ENCODE results near the gene CELF2. TPM values are rescaled to one million over a fixed set of nuclear protein-coding genes. Genes with fewer than 3 reads are reported as not detected.

Gene CELF2
- total RNA-seq, 1 donor from 2014 or later, result 54.3 TPM

- no peak for DNase-seq (ENCODE audit: extremely low spot score in 2 of 2)
- peaks cover 0 to 10% of the 10 kb centered on the region in 2 donors for H3K36me3 ChIP-seq
- intact Hi-C loops (cut with DNase I), result no loop called here
- no peaks in the 10 kb centered on the region for H3K27me3 ChIP-seq
- no peaks in the 10 kb centered on the region for H3K4me1 ChIP-seq
- H3K27ac ChIP-seq, result no peak overlapping the region
- no peak for TF ChIP-seq POLR2A (IDR thresholded peaks at IDR 0.05)
- no peak for TF ChIP-seq POLR2AphosphoS5 (IDR thresholded peaks at IDR 0.05; ENCODE audit: insufficient read depth in 1 of 2, low read depth in 1 of 2)
- TF ChIP-seq CTCF (IDR thresholded peaks at IDR 0.05), result no peak
- H3K9me3 ChIP-seq, result no peaks in the 10 kb centered on the region
- H3K4me3 ChIP-seq, result no peak overlapping the region
Observed at GRCh38 chr10:11253385-11254002, 235.8 kb downstream of the CELF2 start.

- TF ChIP-seq CTCF (IDR thresholded peaks at IDR 0.05) (no peak), POLR2AphosphoS5 (IDR thresholded peaks at IDR 0.05; ENCODE audit: insufficient read depth in 1 of 2, low read depth in 1 of 2) (no peak), POLR2A (IDR thresholded peaks at IDR 0.05) (no peak)
- no peak overlapping the region for H3K27ac ChIP-seq
- H3K4me1 ChIP-seq, result no peaks in the 10 kb centered on the region
- H3K27me3 ChIP-seq, result no peaks in the 10 kb centered on the region
- H3K4me3 ChIP-seq, result no peak overlapping the region
- no peak for DNase-seq (ENCODE audit: extremely low spot score in 2 of 2)
- intact Hi-C loops (cut with DNase I), result no loop called here
- H3K36me3 ChIP-seq, result peaks cover 0 to 18% of the 10 kb centered on the region in 2 donors
- H3K9me3 ChIP-seq, result no peaks in the 10 kb centered on the region
Observed at GRCh38 chr10:11255156-11255555, 237.5 kb downstream of the CELF2 start.

GRCh38 chr10:11255796-11256444 is 238.2 kb downstream of the CELF2 start:
- Histone ChIP-seq H3K36me3 (peaks cover 0 to 18% of the 10 kb centered on the region in 2 donors), H3K4me3 (no peak overlapping the region), H3K4me1 (no peaks in the 10 kb centered on the region), H3K27me3 (no peaks in the 10 kb centered on the region), H3K27ac (no peak overlapping the region), H3K9me3 (no peaks in the 10 kb centered on the region)
- no peak for TF ChIP-seq CTCF (IDR thresholded peaks at IDR 0.05)
- no peak for TF ChIP-seq POLR2AphosphoS5 (IDR thresholded peaks at IDR 0.05; ENCODE audit: insufficient read depth in 1 of 2, low read depth in 1 of 2)
- no peak for TF ChIP-seq POLR2A (IDR thresholded peaks at IDR 0.05)
- DNase-seq (ENCODE audit: extremely low spot score in 2 of 2), result no peak
- intact Hi-C loops (cut with DNase I), result no loop called here

GRCh38 chr10:11256896-11257295 is 239.2 kb downstream of the CELF2 start:
- Histone ChIP-seq H3K36me3 (peaks cover 0 to 18% of the 10 kb centered on the region in 2 donors), H3K27ac (no peak overlapping the region), H3K4me3 (no peak overlapping the region), H3K27me3 (no peaks in the 10 kb centered on the region), H3K4me1 (peaks cover 6% of the 10 kb centered on the region), H3K9me3 (no peaks in the 10 kb centered on the region)
- intact Hi-C loops (cut with DNase I), result no loop called here
- TF ChIP-seq POLR2AphosphoS5 (IDR thresholded peaks at IDR 0.05; ENCODE audit: insufficient read depth in 1 of 2, low read depth in 1 of 2) (no peak), POLR2A (IDR thresholded peaks at IDR 0.05) (no peak), CTCF (IDR thresholded peaks at IDR 0.05) (no peak)
- no peak for DNase-seq (ENCODE audit: extremely low spot score in 2 of 2)

Measured in vagina (tissue), 2 donors.